BE2C (cell line): ENCODE data around the gene PSMB11.

ENCODE experiments used
- DNase-seq: peaks from one replicate; pipeline ENCODE4 v3.0.0-alpha.2; 2020
- H3K27me3 ChIP-seq: fragments of 250-450 bp; sonication (Bioruptor Pico); 2 replicates; pipeline ENCODE4 v1.5.1; 2020; ENCODE audit warnings: mild to moderate bottlenecking
- H3K36me3 ChIP-seq: fragments of 250-450 bp; sonication (Bioruptor Pico); 2 replicates; pipeline ENCODE4 v1.5.1; 2020; ENCODE audit warnings: mild to moderate bottlenecking
- H3K4me1 ChIP-seq: fragments of 250-450 bp; sonication (Bioruptor Pico); 2 replicates; pipeline ENCODE4 v1.5.1; 2020
- H3K4me3 ChIP-seq: 2 replicates; pipeline ENCODE4 v1.5.1; 2011; ENCODE audit warnings: low read depth, low read length
- H3K9me3 ChIP-seq: fragments of 250-450 bp; sonication (Bioruptor Pico); 2 replicates; pipeline ENCODE4 v1.5.1; 2020
- TF ChIP-seq, protein P1 (sequence below): IDR thresholded peaks from 2 replicates; pipeline ENCODE4 v1.5.1; 2012; ENCODE audit warnings: mild to moderate bottlenecking, low read depth, low read length

The PSMB11 gene

DNA sequence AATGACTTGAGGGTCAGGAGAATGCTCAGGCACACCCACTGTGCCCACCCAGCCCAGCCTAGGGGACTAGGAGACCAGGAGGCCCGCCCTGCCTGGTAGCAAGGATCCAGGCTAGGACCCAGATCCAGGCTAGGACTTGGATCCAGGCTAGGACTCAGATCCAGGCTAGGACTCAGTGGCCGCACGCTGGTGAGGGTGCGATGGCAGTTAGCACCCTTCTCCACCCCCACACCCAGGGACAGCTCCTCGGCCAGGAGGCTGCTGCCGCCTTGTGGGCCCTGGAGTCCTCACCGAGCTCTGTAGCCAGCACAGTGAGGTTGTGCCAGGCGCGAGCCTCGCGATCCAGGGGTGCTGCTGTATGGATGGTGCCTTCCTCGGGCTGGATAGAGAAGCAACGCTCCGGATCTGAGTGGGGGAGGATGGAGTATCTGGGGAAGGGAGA lies 10.2 kb downstream of the PSMB11 start:
- DNase-seq = peak; percentile 49
- TF ChIP-seq, protein P1, sequence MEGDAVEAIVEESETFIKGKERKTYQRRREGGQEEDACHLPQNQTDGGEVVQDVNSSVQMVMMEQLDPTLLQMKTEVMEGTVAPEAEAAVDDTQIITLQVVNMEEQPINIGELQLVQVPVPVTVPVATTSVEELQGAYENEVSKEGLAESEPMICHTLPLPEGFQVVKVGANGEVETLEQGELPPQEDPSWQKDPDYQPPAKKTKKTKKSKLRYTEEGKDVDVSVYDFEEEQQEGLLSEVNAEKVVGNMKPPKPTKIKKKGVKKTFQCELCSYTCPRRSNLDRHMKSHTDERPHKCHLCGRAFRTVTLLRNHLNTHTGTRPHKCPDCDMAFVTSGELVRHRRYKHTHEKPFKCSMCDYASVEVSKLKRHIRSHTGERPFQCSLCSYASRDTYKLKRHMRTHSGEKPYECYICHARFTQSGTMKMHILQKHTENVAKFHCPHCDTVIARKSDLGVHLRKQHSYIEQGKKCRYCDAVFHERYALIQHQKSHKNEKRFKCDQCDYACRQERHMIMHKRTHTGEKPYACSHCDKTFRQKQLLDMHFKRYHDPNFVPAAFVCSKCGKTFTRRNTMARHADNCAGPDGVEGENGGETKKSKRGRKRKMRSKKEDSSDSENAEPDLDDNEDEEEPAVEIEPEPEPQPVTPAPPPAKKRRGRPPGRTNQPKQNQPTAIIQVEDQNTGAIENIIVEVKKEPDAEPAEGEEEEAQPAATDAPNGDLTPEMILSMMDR = peak; percentile 40

DNA sequence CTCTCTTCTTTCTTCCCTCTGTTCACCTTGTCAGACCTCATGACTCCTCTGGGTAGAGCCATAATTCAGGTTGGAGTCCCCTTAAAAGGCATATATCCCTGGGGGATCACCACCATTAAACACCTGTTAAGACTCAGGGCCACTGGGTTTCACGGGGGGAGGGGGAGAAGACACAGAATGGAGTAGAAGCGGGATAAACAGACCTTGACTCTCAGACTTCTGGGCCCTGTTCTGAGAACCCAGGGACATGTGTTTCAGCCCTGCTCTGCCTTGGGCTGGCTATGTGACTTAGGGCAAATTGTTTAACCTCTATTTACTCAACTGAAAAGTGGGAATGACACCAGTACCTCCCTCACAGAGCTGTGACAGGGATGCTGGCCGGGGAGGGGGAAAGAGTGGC lies 10.7 kb downstream of the PSMB11 start:
- no peak for DNase-seq
- H3K4me1 ChIP-seq = peaks cover 11% of the 10 kb centered on the region
- H3K36me3 ChIP-seq = peaks cover 60% of the 10 kb centered on the region
- TF ChIP-seq, protein P1 = no peak
- no peak overlapping the region for H3K4me3 ChIP-seq
- H3K27me3 ChIP-seq = no peaks in the 10 kb centered on the region
- H3K9me3 ChIP-seq = no peaks in the 10 kb centered on the region

More for the DNA sequence above, 10.2 kb downstream of the PSMB11 start:
- Histone ChIP-seq H3K27me3 (no peaks in the 10 kb centered on the region), H3K4me1 (peaks cover 11% of the 10 kb centered on the region), H3K36me3 (peaks cover 64% of the 10 kb centered on the region), H3K9me3 (no peaks in the 10 kb centered on the region), H3K4me3 (no peak overlapping the region)

DNA sequence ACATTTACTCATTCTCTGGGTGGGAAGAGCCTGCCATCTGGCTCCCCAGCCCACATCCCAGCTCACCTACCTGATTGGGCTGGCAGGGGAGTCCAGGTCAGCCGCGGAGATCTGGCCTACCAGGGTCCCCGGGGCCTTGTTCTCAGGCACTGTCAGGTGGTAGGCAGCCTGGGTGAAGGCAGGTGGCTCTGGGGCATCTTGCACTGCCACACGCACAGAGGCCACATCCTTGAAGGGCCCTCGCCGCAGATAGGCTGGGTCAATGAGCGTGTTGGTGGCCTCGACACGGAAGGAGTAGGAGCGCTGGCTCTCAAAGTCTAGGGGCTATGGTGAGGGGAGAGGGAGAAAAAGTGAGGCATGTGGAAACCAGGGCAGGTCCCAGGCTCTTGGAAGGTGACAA lies 11.4 kb downstream of the PSMB11 start:
- no peak for DNase-seq
- peaks cover 55% of the 10 kb centered on the region for H3K36me3 ChIP-seq
- H3K4me3 ChIP-seq = no peak overlapping the region
- TF ChIP-seq, protein P1 = no peak
- H3K9me3 ChIP-seq = no peaks in the 10 kb centered on the region
- H3K4me1 ChIP-seq = peaks cover 11% of the 10 kb centered on the region
- H3K27me3 ChIP-seq = no peaks in the 10 kb centered on the region

DNA sequence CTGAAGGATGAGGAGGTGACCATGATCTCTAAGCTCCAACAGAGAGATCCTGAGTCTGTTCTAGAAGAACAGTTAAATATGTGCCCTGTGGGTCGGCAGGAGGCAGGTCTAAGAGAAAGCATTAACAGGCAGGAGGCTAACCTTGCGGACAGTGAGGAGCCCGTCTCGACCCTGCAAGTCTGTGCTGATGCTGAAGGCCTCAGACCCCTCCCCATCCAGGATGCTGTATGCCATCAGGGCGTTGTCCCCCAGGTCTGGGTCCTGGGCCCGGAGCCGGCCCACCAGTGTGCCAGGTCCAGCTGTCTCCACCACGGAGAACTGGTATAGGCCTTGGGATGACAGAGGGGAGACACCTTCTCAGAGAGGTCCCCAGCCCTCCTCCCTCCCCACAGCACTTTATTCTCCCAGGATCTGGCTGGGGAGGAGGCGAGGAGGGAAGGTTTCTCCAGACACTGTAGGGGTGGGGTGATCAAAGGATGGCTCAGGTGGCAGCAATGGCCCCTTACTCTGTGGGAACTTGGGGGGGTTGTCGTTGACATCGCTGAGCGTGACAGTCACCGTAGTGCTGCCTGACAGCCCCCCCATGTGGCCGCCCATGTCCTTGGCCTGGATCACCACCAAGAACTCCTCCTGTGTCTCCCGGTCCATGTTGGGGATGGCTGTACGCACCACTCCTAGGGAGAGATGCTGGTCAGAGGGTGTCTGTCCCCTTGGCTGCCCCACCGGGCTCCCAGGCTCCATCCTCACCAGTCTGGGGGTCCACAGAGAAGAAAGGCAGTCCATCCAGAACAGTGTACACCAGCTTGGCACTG lies 12.2 kb downstream of the PSMB11 start:
- Histone ChIP-seq H3K36me3 (peaks cover 53% of the 10 kb centered on the region), H3K4me1 (peaks cover 11% of the 10 kb centered on the region), H3K27me3 (no peaks in the 10 kb centered on the region), H3K4me3 (no peak overlapping the region), H3K9me3 (no peaks in the 10 kb centered on the region)
- TF ChIP-seq, protein P1 = peak; percentile 31
- DNase-seq = peak; percentile 53

DNA sequence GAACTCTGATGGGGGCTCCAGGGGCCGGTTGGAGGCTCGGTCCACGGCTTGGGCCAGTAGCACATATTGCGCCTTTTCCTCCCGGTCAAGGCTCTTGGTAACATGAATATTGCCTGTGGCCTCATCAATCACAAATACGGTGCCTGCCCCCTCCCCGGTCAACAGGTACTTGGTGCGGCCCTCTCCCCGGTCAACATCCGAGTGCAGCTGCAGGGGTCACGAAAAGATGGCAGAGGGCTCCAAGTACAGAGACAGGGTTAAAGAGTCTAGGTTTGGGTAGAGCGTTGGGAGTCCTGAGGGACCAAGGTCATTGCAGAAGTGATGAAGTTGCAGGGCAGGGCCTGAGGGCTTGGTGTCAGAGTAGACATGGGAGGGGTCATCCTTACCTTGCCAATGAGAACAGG lies 13.1 kb downstream of the PSMB11 start:
- TF ChIP-seq, protein P1 = no peak

DNA sequence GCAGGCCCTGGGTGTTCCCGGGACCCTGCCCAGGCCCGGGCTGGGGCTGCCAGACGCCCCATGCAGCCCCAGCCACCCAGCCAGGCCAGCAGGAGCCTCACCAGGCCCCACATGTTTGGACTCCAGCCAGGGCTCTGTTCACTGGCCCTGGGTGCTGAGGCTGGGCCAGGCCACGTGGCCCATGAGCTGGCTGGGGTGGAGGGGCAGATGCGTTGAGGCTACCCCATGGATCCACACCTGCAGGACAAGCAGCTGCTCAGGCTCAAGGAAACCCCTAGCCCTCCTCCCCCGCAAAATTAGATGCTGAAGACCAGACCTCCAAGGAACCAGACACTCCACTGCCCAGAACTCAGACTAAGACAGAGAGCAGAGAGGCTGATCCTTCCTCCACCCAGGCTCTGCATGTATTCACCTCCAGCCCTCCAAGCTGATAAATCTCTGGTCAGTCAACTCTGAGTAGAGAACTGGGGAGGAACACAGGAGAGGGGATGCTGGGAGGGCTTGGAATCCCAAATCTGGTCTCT lies 13.7 kb downstream of the PSMB11 start:
- Histone ChIP-seq H3K9me3 (no peaks in the 10 kb centered on the region), H3K36me3 (peaks cover 46% of the 10 kb centered on the region), H3K4me1 (peaks cover 11% of the 10 kb centered on the region), H3K27me3 (no peaks in the 10 kb centered on the region), H3K4me3 (peak overlapping the region; percentile 79)
- TF ChIP-seq, protein P1 = no peak
- DNase-seq = peak; percentile 98

More for the DNA sequence above, 13.1 kb downstream of the PSMB11 start:
- H3K4me1 ChIP-seq = peaks cover 11% of the 10 kb centered on the region
- peak overlapping the region; percentile 79 for H3K4me3 ChIP-seq
- H3K36me3 ChIP-seq = peaks cover 48% of the 10 kb centered on the region
- DNase-seq = no peak
- H3K27me3 ChIP-seq = no peaks in the 10 kb centered on the region
- H3K9me3 ChIP-seq = no peaks in the 10 kb centered on the region
